Measurements from ENCODE around the gene SERPINF2.
A peak's percentile ranks its signal among the peaks of the same experiment; 100 is the strongest.

The SERPINF2 gene

DNA sequence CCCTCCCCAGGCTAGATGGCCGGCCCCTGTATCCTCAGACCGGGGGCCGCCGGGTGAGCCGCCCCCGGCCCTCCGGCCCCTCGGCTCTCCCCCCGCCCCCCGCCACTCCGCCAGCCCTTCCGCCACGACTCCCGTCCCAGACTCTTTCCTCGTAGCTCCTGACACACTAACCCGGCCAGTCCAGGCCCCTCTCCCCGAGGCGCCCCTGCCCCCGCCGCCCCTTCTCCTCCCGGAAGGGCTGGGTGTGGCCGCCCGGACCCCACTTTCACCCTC is 26.9 kb upstream of the SERPINF2 start:
- Histone ChIP-seq H3K27ac (ENCODE audit: poor library complexity, severe bottlenecking) (peak overlapping the region; percentile 93), H3K9me3 (ENCODE audit: severe bottlenecking) (no peaks in the 10 kb centered on the region), H3K4me1 (ENCODE audit: insufficient read depth, poor library complexity, severe bottlenecking) (peaks cover 21% of the 10 kb centered on the region), H3K27me3 (ENCODE audit: insufficient read depth, poor library complexity, severe bottlenecking) (no peaks in the 10 kb centered on the region), H3K4me3 (ENCODE audit: severe bottlenecking) (peak overlapping the region; percentile 68), H3K36me3 (ENCODE audit: low read depth) (peaks cover 33% of the 10 kb centered on the region)
- TF ChIP-seq, protein P1, sequence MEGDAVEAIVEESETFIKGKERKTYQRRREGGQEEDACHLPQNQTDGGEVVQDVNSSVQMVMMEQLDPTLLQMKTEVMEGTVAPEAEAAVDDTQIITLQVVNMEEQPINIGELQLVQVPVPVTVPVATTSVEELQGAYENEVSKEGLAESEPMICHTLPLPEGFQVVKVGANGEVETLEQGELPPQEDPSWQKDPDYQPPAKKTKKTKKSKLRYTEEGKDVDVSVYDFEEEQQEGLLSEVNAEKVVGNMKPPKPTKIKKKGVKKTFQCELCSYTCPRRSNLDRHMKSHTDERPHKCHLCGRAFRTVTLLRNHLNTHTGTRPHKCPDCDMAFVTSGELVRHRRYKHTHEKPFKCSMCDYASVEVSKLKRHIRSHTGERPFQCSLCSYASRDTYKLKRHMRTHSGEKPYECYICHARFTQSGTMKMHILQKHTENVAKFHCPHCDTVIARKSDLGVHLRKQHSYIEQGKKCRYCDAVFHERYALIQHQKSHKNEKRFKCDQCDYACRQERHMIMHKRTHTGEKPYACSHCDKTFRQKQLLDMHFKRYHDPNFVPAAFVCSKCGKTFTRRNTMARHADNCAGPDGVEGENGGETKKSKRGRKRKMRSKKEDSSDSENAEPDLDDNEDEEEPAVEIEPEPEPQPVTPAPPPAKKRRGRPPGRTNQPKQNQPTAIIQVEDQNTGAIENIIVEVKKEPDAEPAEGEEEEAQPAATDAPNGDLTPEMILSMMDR (IDR thresholded peaks at IDR 0.05; ENCODE audit: poor library complexity, severe bottlenecking), result no peak
- ATAC-seq (ENCODE audit: low read depth) (no peak), DNase-seq (ENCODE audit: low spot score) (no peak)

DNA sequence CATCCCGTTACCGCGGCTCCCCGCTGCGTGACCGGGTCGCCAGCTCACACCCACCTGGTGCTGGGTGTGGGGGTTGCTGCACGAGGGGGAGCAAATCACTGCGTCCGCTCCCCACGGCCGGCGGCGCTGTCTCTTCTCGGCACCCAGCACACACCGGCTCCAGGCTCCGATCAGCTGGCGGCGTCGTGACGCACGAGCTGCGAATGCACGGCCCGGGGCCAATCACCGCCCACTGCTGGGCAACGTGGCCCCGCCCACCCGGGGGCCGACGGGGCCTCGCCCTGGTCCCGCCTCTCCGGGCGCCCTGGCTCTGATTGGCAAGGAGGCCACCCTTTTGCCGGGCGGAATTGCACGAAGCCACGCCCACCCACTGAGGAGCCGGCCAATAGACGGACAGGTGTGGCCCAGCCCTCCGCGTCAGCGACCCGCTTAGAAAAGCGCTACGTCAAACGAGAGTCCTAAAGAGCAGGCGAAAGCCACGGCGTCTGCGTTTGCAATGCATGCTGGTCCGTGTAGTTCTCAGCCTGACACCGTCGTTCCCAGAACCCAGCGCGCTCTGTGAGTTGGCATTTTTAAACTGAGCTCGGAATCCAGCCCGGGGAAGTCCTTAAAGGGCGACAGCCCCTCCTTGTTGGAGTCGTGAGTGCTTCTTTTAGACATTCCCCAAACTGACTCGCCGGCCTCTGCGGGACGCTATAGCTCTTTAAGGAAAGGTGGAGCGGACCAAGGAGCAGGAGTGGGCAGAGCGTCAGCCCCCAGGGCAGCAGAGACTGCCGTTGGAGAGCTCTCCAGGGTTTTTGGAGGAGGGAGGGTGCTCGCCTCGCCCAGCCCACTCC is 26.4 kb upstream of the SERPINF2 start:
- ATAC-seq (ENCODE audit: low read depth), result peak; percentile 72
- H3K27ac ChIP-seq (ENCODE audit: poor library complexity, severe bottlenecking), result peak overlapping the region; percentile 93
- peaks cover 15% of the 10 kb centered on the region for H3K4me1 ChIP-seq (ENCODE audit: insufficient read depth, poor library complexity, severe bottlenecking)
- peaks cover 31% of the 10 kb centered on the region for H3K36me3 ChIP-seq (ENCODE audit: low read depth)
- H3K9me3 ChIP-seq (ENCODE audit: severe bottlenecking), result no peaks in the 10 kb centered on the region
- H3K27me3 ChIP-seq (ENCODE audit: insufficient read depth, poor library complexity, severe bottlenecking), result no peaks in the 10 kb centered on the region
- peak overlapping the region; percentile 68 for H3K4me3 ChIP-seq (ENCODE audit: severe bottlenecking)
- TF ChIP-seq, protein P1 (IDR thresholded peaks at IDR 0.05; ENCODE audit: poor library complexity, severe bottlenecking), result no peak
- DNase-seq (ENCODE audit: low spot score), result peak; percentile 100

DNA sequence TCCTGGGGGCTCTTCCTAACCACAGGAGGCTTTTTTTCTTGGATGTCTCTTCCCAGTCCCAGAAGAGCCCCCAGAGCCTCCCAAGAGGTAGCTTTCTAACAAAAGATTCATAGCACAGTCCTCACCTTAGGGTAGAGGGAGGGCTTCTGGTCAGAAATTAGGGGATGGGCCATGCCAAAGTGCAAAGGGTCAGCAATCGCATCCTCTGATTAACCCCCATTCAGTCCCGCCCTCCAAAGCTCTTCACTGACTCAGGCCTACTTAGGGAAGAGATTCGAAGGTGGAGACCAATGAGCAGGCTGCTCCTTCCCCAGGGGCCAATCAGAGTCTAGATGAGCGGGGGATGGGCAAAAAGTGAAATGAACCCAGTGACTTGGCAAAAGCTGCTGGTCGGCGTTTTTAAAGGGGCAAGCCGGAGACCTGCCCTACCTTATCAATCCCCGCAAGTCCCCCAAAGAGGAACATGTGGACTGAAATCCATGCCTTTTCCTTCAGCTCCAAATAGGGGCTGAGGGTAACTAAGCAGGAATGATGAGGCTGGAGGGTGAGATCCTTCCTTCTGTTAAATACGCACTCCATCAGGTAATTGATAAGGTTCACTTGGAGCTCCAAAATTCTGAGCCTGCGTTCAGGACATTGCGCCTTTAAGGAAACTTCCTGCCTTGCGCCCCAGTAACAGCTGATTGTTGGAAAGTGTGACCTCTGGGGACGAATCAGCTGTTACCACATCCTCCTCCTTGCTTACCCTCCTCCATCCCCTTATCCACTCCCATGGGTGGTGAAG is 25.6 kb upstream of the SERPINF2 start:
- H3K4me1 ChIP-seq (ENCODE audit: insufficient read depth, poor library complexity, severe bottlenecking), result peaks cover 10% of the 10 kb centered on the region

DNA sequence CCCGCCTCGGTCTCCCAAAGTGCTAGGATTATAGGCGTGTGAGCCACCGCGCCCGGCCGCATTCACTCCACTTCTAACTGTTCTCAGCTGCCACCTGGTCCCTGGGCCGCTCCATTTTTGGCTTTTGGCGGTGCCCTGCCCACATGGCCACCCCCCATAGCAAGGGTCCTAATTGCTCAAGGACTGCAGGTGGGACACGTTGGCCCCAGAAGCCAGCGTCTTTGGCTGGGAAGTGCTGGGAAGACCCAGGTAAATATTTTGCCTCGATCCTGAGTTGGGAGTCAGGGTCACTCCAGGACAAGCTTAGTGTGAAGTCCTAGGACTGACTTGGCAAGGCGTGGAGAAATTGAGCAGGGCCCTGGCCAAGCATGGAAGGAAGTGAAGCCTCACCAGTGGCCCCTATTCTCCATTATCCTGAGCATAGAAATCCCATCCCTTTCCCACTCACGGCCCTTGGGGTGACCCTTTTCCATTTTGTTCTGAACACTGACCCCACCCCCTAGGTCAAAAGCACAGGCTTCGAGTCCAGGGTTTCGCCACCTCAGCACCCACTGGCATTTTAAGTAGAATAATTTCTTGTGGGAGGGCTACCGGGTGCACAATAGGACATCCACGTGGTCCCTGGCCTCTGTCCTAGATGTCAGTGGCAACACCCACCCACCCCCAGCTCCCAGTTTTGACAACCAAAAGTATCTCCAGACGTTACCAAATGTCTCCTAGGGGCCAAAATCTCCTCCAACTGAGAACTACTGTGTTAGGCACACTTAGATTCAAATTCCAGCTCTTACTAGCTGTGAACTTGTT is 24.1 kb upstream of the SERPINF2 start:
- no peak for ATAC-seq (ENCODE audit: low read depth)
- TF ChIP-seq, protein P1 (IDR thresholded peaks at IDR 0.05; ENCODE audit: poor library complexity, severe bottlenecking), result no peak
- Histone ChIP-seq H3K4me1 (ENCODE audit: insufficient read depth, poor library complexity, severe bottlenecking) (peaks cover 9% of the 10 kb centered on the region), H3K4me3 (ENCODE audit: severe bottlenecking) (no peak overlapping the region), H3K27ac (ENCODE audit: poor library complexity, severe bottlenecking) (peak overlapping the region; percentile 93), H3K27me3 (ENCODE audit: insufficient read depth, poor library complexity, severe bottlenecking) (no peaks in the 10 kb centered on the region), H3K36me3 (ENCODE audit: low read depth) (peaks cover 8% of the 10 kb centered on the region), H3K9me3 (ENCODE audit: severe bottlenecking) (no peaks in the 10 kb centered on the region)
- DNase-seq (ENCODE audit: low spot score), result no peak

More for the DNA sequence above, 25.6 kb upstream of the SERPINF2 start:
- H3K27me3 ChIP-seq (ENCODE audit: insufficient read depth, poor library complexity, severe bottlenecking), result no peaks in the 10 kb centered on the region
- TF ChIP-seq, protein P1 (IDR thresholded peaks at IDR 0.05; ENCODE audit: poor library complexity, severe bottlenecking), result no peak
- H3K4me3 ChIP-seq (ENCODE audit: severe bottlenecking), result peak overlapping the region; percentile 47
- H3K9me3 ChIP-seq (ENCODE audit: severe bottlenecking), result no peaks in the 10 kb centered on the region
- peaks cover 23% of the 10 kb centered on the region for H3K36me3 ChIP-seq (ENCODE audit: low read depth)
- peak; percentile 57 for ATAC-seq (ENCODE audit: low read depth)
- peak overlapping the region; percentile 93 for H3K27ac ChIP-seq (ENCODE audit: poor library complexity, severe bottlenecking)
- peak; percentile 97 for DNase-seq (ENCODE audit: low spot score)

Data from RWPE2 (cell line).